ENCODE data around the gene ARL5C. TPM values are rescaled to one million over a fixed set of nuclear protein-coding genes. Genes with fewer than 3 reads are reported as not detected.

The ARL5C gene
- total RNA-seq, 1 donor from 2014 or later: not detected

GRCh38 chr17:39196808-39197291, 30.9 kb upstream of the ARL5C start:
- Histone ChIP-seq H3K4me3 (peak overlapping the region; percentile 63), H4K20me1 (ENCODE audit: low read depth) (peaks cover 36% of the 10 kb centered on the region), H3K36me3 (peaks cover 4% of the 10 kb centered on the region), H3K79me2 (ENCODE audit: low read depth) (peaks cover 51% of the 10 kb centered on the region), H3K9me3 (ENCODE audit: low read depth) (no peaks in the 10 kb centered on the region), H3K27ac (no peak overlapping the region), H3K27me3 (no peaks in the 10 kb centered on the region), H2AFZ (replicated peaks) (no peak overlapping the region), H3K9ac (peak overlapping the region; percentile 21), H3K4me2 (peak overlapping the region; percentile 98), H3K4me1 (peaks cover 40% of the 10 kb centered on the region), H3F3A (ENCODE audit: low read depth) (peaks cover 45% of the 10 kb centered on the region)
- TF ChIP-seq CTCF (IDR thresholded peaks at IDR 0.05) (no peak), EZH2phosphoT487 (IDR thresholded peaks at IDR 0.05) (no peak), EZH2 (IDR thresholded peaks at IDR 0.05) (no peak)
- Mint-ChIP-seq H3K4me1 (peaks cover 36% of the 10 kb centered on the region), H3K27me3 (ENCODE audit: insufficient read depth, low read depth) (peaks cover 15% of the 10 kb centered on the region), H3K4me3 (peak overlapping the region; percentile 99), H3K9me3 (no peaks in the 10 kb centered on the region), H3K36me3 (peaks cover 11% of the 10 kb centered on the region), H3K27ac (no peak overlapping the region)
- DNase-seq (ENCODE audit: low spot score): peak; percentile 34

- Mint-ChIP-seq H3K4me1 (peaks cover 36% of the 10 kb centered on the region), H3K27ac (no peak overlapping the region), H3K9me3 (no peaks in the 10 kb centered on the region), H3K27me3 (ENCODE audit: insufficient read depth, low read depth) (peaks cover 17% of the 10 kb centered on the region), H3K36me3 (peaks cover 8% of the 10 kb centered on the region), H3K4me3 (peak overlapping the region; percentile 99)
- Histone ChIP-seq H3K79me2 (ENCODE audit: low read depth) (peaks cover 45% of the 10 kb centered on the region), H4K20me1 (ENCODE audit: low read depth) (peaks cover 31% of the 10 kb centered on the region), H3K4me3 (peak overlapping the region; percentile 63), H3F3A (ENCODE audit: low read depth) (peaks cover 40% of the 10 kb centered on the region), H2AFZ (replicated peaks) (no peak overlapping the region), H3K27ac (no peak overlapping the region), H3K4me1 (peaks cover 35% of the 10 kb centered on the region), H3K27me3 (no peaks in the 10 kb centered on the region), H3K9ac (no peak overlapping the region), H3K4me2 (peak overlapping the region; percentile 98), H3K36me3 (no peaks in the 10 kb centered on the region), H3K9me3 (ENCODE audit: low read depth) (no peaks in the 10 kb centered on the region)
- no peak for TF ChIP-seq EZH2phosphoT487 (IDR thresholded peaks at IDR 0.05)
- TF ChIP-seq EZH2 (IDR thresholded peaks at IDR 0.05): no peak
- TF ChIP-seq CTCF (IDR thresholded peaks at IDR 0.05): no peak
- DNase-seq (ENCODE audit: low spot score): no peak
Observed at GRCh38 chr17:39196241-39196807, 30.4 kb upstream of the ARL5C start.

- peak overlapping the region; percentile 63 for H3K4me3 ChIP-seq
- peaks cover 33% of the 10 kb centered on the region for H3F3A ChIP-seq (ENCODE audit: low read depth)
- H3K4me2 ChIP-seq: peak overlapping the region; percentile 98
- no peaks in the 10 kb centered on the region for H3K9me3 Mint-ChIP-seq
- H3K27me3 ChIP-seq: no peaks in the 10 kb centered on the region
- peaks cover 30% of the 10 kb centered on the region for H3K4me1 ChIP-seq
- H3K9ac ChIP-seq: no peak overlapping the region
- H3K27ac ChIP-seq: no peak overlapping the region
- peaks cover 39% of the 10 kb centered on the region for H3K79me2 ChIP-seq (ENCODE audit: low read depth)
- H3K4me3 Mint-ChIP-seq: peak overlapping the region; percentile 43
- H3K36me3 ChIP-seq: no peaks in the 10 kb centered on the region
- no peaks in the 10 kb centered on the region for H3K9me3 ChIP-seq (ENCODE audit: low read depth)
- H4K20me1 ChIP-seq (ENCODE audit: low read depth): peaks cover 26% of the 10 kb centered on the region
- peaks cover 4% of the 10 kb centered on the region for H3K36me3 Mint-ChIP-seq
- H3K27me3 Mint-ChIP-seq (ENCODE audit: insufficient read depth, low read depth): peaks cover 17% of the 10 kb centered on the region
- no peak overlapping the region for H3K27ac Mint-ChIP-seq
- TF ChIP-seq EZH2phosphoT487 (IDR thresholded peaks at IDR 0.05) (no peak), CTCF (IDR thresholded peaks at IDR 0.05) (no peak), EZH2 (IDR thresholded peaks at IDR 0.05) (no peak)
- peaks cover 30% of the 10 kb centered on the region for H3K4me1 Mint-ChIP-seq
- no peak for DNase-seq (ENCODE audit: low spot score)
- H2AFZ ChIP-seq (replicated peaks): no peak overlapping the region
Observed at GRCh38 chr17:39195568-39196160, 29.7 kb upstream of the ARL5C start.
